Left ventricle myocardium inferior (tissue), 1 donor: ENCODE data around the gene LIPA. TPM values are rescaled to one million over a fixed set of nuclear protein-coding genes. Genes with fewer than 3 reads are reported as not detected.
A peak's percentile ranks its signal among the peaks of the same experiment; 100 is the strongest.

Experiments
- DNase-seq: peaks from one replicate; pipeline ENCODE4 v3.0.0-alpha.2; 2020
- H3K27ac ChIP-seq: fragments of 200-600 bp; replicated peaks from 2 replicates; pipeline ENCODE4 v1.8.0; 2021
- H3K27me3 ChIP-seq: fragments of 200-600 bp; 2 replicates; pipeline ENCODE4 v1.8.0; 2021; ENCODE audit warnings: low read depth
- H3K36me3 ChIP-seq: fragments of 200-600 bp; 2 replicates; pipeline ENCODE4 v1.8.0; 2021
- H3K4me1 ChIP-seq: fragments of 200-600 bp; 2 replicates; pipeline ENCODE4 v1.8.0; 2021
- H3K4me3 ChIP-seq: fragments of 200-600 bp; 2 replicates; pipeline ENCODE4 v1.8.0; 2021; ENCODE audit warnings: mild to moderate bottlenecking, moderate library complexity
- H3K9me3 ChIP-seq: fragments of 200-600 bp; replicated peaks from 2 replicates; pipeline ENCODE4 v1.8.0; 2021
- intact Hi-C: fragments of 100-400 bp; cut with micrococcal nuclease; formaldehyde crosslinking; loops from one replicate; pipeline ENCODE4 v1.11.0; 2022
- total RNA-seq: library from RNA; stranded (reverse); fragmentation: NEBNext Ultra II Directional; extraction: Animal tissue kit (Norgen Biotek cat#: 25700); gene quantifications from one replicate; pipeline ENCODE4 v1.2.1, GENCODE V29; 2021
- TF ChIP-seq, protein P1 (sequence below): fragments of 200-600 bp; IDR thresholded peaks from 2 replicates; pipeline ENCODE4 v1.8.0; 2021; ENCODE audit warnings: antibody characterized with exemption, mild to moderate bottlenecking, borderline replicate concordance
- donor health status: DM: no; HTN: yes; CAD: no; lungs with severe emphysema.

Gene LIPA
- total RNA-seq, 1 donor from 2014 or later: 12.8 TPM

DNA sequence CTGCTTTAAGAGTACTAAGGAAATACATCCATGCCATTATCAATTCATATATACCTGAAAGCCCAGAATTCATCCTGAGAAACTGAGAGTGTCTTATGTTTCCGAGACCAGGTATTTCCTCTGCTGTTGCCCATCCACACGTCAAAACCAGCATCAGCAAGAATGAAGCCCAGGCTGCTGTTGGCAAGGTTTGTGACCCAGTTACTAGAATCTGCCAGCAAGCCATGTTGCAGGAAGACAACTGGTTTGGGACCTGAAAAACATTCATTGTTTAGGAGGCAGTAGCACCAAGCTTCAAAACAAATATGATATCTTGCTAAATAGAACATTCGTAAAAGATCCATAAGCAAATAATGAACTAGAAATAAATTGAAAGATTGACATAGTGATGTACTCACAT is 23.4 kb downstream of the LIPA start:
- H3K4me1 ChIP-seq: peaks cover 15% of the 10 kb centered on the region
- H3K27ac ChIP-seq: no peak overlapping the region
- H3K4me3 ChIP-seq: no peak overlapping the region
- peaks cover 15% of the 10 kb centered on the region for H3K36me3 ChIP-seq
- TF ChIP-seq, protein P1, sequence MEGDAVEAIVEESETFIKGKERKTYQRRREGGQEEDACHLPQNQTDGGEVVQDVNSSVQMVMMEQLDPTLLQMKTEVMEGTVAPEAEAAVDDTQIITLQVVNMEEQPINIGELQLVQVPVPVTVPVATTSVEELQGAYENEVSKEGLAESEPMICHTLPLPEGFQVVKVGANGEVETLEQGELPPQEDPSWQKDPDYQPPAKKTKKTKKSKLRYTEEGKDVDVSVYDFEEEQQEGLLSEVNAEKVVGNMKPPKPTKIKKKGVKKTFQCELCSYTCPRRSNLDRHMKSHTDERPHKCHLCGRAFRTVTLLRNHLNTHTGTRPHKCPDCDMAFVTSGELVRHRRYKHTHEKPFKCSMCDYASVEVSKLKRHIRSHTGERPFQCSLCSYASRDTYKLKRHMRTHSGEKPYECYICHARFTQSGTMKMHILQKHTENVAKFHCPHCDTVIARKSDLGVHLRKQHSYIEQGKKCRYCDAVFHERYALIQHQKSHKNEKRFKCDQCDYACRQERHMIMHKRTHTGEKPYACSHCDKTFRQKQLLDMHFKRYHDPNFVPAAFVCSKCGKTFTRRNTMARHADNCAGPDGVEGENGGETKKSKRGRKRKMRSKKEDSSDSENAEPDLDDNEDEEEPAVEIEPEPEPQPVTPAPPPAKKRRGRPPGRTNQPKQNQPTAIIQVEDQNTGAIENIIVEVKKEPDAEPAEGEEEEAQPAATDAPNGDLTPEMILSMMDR: no peak
- H3K9me3 ChIP-seq: no peaks in the 10 kb centered on the region
- intact Hi-C loops: no loop called here
- no peaks in the 10 kb centered on the region for H3K27me3 ChIP-seq
- DNase-seq: no peak

DNA sequence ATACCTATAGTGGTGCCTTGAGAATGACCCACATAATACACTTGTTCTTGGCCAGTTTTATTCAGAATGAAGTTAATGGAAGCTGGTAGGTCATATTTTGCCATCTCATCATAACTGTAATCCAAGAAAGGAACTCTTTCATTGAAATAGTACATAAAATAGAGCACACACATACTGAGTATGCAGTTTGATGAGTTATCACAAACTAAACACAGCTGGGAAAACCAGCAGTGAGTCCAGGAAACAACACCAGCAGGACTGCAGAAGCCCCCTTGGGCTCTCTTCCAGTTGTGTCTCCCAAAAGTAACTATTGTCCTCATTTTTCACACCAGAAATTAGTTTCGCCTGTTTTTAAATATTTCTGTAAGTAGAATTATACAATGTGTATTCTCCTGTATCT is 24.7 kb downstream of the LIPA start:
- H3K9me3 ChIP-seq: no peaks in the 10 kb centered on the region
- H3K27me3 ChIP-seq: no peaks in the 10 kb centered on the region
- no peak overlapping the region for H3K27ac ChIP-seq
- H3K4me3 ChIP-seq: no peak overlapping the region
- intact Hi-C loops: no loop called here
- peaks cover 22% of the 10 kb centered on the region for H3K36me3 ChIP-seq
- H3K4me1 ChIP-seq: peaks cover 15% of the 10 kb centered on the region
- TF ChIP-seq, protein P1: no peak
- no peak for DNase-seq

DNA sequence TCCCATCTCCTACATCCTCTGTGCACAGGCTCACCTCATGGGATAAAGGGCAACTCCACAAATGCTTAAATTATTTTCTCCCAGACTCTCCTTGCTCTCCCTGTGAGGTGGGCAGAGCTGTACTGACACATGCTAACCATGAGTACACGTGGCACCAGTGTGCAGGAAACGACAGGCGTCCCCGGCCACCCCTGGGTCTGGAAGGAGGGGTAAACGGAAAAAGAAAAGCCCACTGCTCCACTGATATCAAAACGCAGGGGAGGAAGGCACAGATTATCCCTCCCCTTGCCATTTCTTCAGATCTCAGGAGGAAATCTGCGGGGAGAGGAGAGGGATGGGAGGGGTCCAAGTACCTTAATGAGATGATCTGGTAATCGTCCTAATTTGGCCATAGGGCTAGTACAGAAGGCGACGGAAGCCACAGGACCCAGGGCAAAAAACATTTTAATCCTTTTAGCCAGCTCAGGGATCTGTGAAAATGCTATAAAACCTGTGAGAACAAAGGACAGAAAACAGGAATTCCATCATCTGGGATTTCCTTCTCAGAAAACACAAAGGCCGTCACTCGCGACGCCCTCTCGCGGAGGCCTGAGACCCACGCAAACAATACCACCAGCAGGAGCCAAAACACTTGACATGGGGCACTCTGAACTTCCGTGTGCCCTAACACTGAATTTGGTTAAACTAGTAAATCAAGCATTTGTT is 26.7 kb downstream of the LIPA start:
- peak; percentile 37 for DNase-seq
- H3K4me3 ChIP-seq: peak overlapping the region; percentile 51
- H3K27ac ChIP-seq: peak overlapping the region; percentile 82
- intact Hi-C loops: no loop called here
- H3K4me1 ChIP-seq: peaks cover 15% of the 10 kb centered on the region
- no peaks in the 10 kb centered on the region for H3K27me3 ChIP-seq
- TF ChIP-seq, protein P1: peak; percentile 63
- no peaks in the 10 kb centered on the region for H3K9me3 ChIP-seq
- H3K36me3 ChIP-seq: peaks cover 22% of the 10 kb centered on the region

DNA sequence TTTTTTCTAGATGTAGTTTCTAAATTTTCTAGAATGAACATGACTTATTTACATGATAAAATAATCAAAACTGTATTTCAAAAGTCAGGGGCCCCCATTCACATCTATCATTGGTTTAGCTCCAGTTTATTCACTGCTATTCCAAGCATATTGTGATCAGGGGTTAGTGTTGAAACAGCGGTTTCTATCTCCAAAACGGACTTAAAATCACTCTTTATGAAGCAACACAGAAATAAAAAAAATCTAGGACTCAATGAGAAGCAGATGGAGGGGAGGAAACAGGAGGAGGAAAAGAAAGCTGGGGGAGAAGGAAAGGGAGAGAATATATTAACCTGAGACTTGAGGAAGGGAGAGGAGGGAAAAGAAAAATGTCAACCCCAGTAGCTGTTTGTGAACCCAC is 29.7 kb downstream of the LIPA start:
- peaks cover 22% of the 10 kb centered on the region for H3K4me1 ChIP-seq
- H3K27me3 ChIP-seq: no peaks in the 10 kb centered on the region
- TF ChIP-seq, protein P1: no peak
- no peak overlapping the region for H3K27ac ChIP-seq
- H3K9me3 ChIP-seq: no peaks in the 10 kb centered on the region
- H3K36me3 ChIP-seq: peaks cover 15% of the 10 kb centered on the region
- no peak for DNase-seq
- no peak overlapping the region for H3K4me3 ChIP-seq
- intact Hi-C loops: no loop called here

DNA sequence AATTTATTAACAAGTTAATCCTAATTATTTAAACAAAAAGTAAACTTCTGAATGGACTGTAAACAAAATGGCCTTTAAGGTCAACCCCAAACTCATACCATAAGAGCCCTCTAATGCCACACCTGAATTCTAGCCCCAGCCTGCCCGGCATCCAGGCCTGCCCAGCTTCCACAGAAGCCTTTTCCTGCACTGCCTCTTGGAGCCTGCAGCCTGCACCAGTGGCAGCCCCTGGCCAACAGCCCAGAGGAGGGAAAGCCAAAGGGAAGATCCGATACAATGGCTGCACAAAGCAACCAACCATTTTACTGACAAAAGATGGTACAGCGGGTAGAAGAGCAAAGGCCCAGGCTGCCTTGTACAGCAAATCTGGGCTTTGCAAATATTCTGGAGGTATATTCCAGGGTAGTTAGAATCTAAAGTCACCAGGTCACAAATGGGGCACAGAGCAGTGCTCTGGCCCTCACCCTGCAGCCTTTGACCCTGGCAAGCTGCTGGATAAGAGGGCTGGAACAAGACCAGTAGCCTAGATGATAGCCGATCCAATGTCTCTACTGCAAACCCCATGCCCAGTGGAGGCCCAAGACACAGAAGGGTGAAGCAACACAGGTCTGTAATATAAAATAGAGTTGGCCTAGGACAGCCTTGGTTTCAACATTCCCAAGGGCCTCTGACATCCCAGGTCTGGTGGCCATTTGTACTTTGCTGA is 31.9 kb downstream of the LIPA start:
- Histone ChIP-seq H3K4me1 (peaks cover 16% of the 10 kb centered on the region), H3K27me3 (no peaks in the 10 kb centered on the region), H3K27ac (no peak overlapping the region), H3K36me3 (peaks cover 26% of the 10 kb centered on the region), H3K4me3 (no peak overlapping the region), H3K9me3 (no peaks in the 10 kb centered on the region)
- intact Hi-C loops: loop anchor here (10.0 kb wide), 1 partner anchor 385 kb away; no protein-coding TSS in a partner anchor
- DNase-seq: no peak
- TF ChIP-seq, protein P1: no peak
